ENCODE data around the gene SNAP25. TPM values are rescaled to one million over a fixed set of nuclear protein-coding genes. Genes with fewer than 3 reads are reported as not detected.

Gene SNAP25
- total and polyA plus RNA-seq, 2 donors: 0.42 to 2.0 TPM

- DNase-seq (ENCODE audit: low read depth in 6 of 9, low spot score in 9 of 9): no peak
- Histone ChIP-seq H3K27me3 (ENCODE audit: control insufficient read depth in 2 of 2, insufficient read depth in 1 of 2, low read length in 1 of 2) (no peaks in the 10 kb centered on the region), H3K9me3 (ENCODE audit: control insufficient read depth in 2 of 2, insufficient read depth in 1 of 2, low read length in 1 of 2) (no peaks in the 10 kb centered on the region), H3K4me3 (ENCODE audit: low read length in 2 of 2) (no peak overlapping the region), H3K4me1 (ENCODE audit: control insufficient read depth in 2 of 2, insufficient read depth in 2 of 2, low read length in 2 of 2) (no peaks in the 10 kb centered on the region), H3K36me3 (ENCODE audit: control insufficient read depth in 2 of 2, insufficient read depth in 2 of 2, low read length in 1 of 2) (no peaks in the 10 kb centered on the region), H3K27ac (ENCODE audit: low read depth in 1 of 2, low read length in 1 of 2) (no peak overlapping the region)
- 95% methylated on average over 10 of the region's 10 CpGs for WGBS
These were observed 53.0 kb downstream of the SNAP25 start for GRCh38 chr20:10271494-10272219.

GRCh38 chr20:10276878-10277580 lies 58.4 kb downstream of the SNAP25 start:
- no peak overlapping the region for H3K27ac ChIP-seq (ENCODE audit: low read depth in 1 of 2, low read length in 1 of 2)
- H3K4me1 ChIP-seq (ENCODE audit: control insufficient read depth in 2 of 2, insufficient read depth in 2 of 2, low read length in 2 of 2): no peaks in the 10 kb centered on the region
- H3K27me3 ChIP-seq (ENCODE audit: control insufficient read depth in 2 of 2, insufficient read depth in 1 of 2, low read length in 1 of 2): no peaks in the 10 kb centered on the region
- no peaks in the 10 kb centered on the region for H3K9me3 ChIP-seq (ENCODE audit: control insufficient read depth in 2 of 2, insufficient read depth in 1 of 2, low read length in 1 of 2)
- H3K36me3 ChIP-seq (ENCODE audit: control insufficient read depth in 2 of 2, insufficient read depth in 2 of 2, low read length in 1 of 2): no peaks in the 10 kb centered on the region
- H3K4me3 ChIP-seq (ENCODE audit: low read length in 2 of 2): no peak overlapping the region
- WGBS: 93% methylated on average over 6 of the region's 6 CpGs
- DNase-seq (ENCODE audit: low read depth in 6 of 9, low spot score in 9 of 9): no peak

GRCh38 chr20:10277616-10278015 lies 59.0 kb downstream of the SNAP25 start:
- DNase-seq (ENCODE audit: low read depth in 6 of 9, low spot score in 9 of 9): no peak
- H3K4me3 ChIP-seq (ENCODE audit: low read length in 2 of 2): no peak overlapping the region
- no peaks in the 10 kb centered on the region for H3K27me3 ChIP-seq (ENCODE audit: control insufficient read depth in 2 of 2, insufficient read depth in 1 of 2, low read length in 1 of 2)
- no peaks in the 10 kb centered on the region for H3K36me3 ChIP-seq (ENCODE audit: control insufficient read depth in 2 of 2, insufficient read depth in 2 of 2, low read length in 1 of 2)
- H3K27ac ChIP-seq (ENCODE audit: low read depth in 1 of 2, low read length in 1 of 2): no peak overlapping the region
- WGBS: 85% methylated on average over 4 of the region's 4 CpGs
- H3K9me3 ChIP-seq (ENCODE audit: control insufficient read depth in 2 of 2, insufficient read depth in 1 of 2, low read length in 1 of 2): no peaks in the 10 kb centered on the region
- no peaks in the 10 kb centered on the region for H3K4me1 ChIP-seq (ENCODE audit: control insufficient read depth in 2 of 2, insufficient read depth in 2 of 2, low read length in 2 of 2)

GRCh38 chr20:10278412-10278811 lies 59.8 kb downstream of the SNAP25 start:
- Histone ChIP-seq H3K36me3 (ENCODE audit: control insufficient read depth in 2 of 2, insufficient read depth in 2 of 2, low read length in 1 of 2) (no peaks in the 10 kb centered on the region), H3K4me1 (ENCODE audit: control insufficient read depth in 2 of 2, insufficient read depth in 2 of 2, low read length in 2 of 2) (no peaks in the 10 kb centered on the region), H3K27me3 (ENCODE audit: control insufficient read depth in 2 of 2, insufficient read depth in 1 of 2, low read length in 1 of 2) (no peaks in the 10 kb centered on the region), H3K9me3 (ENCODE audit: control insufficient read depth in 2 of 2, insufficient read depth in 1 of 2, low read length in 1 of 2) (no peaks in the 10 kb centered on the region), H3K27ac (ENCODE audit: low read depth in 1 of 2, low read length in 1 of 2) (no peak overlapping the region), H3K4me3 (ENCODE audit: low read length in 2 of 2) (no peak overlapping the region)
- WGBS: 95% methylated on average over 4 of the region's 4 CpGs
- no peak for DNase-seq (ENCODE audit: low read depth in 6 of 9, low spot score in 9 of 9)

GRCh38 chr20:10280018-10280908 lies 61.6 kb downstream of the SNAP25 start:
- no peak for DNase-seq (ENCODE audit: low read depth in 6 of 9, low spot score in 9 of 9)
- Histone ChIP-seq H3K4me1 (ENCODE audit: control insufficient read depth in 2 of 2, insufficient read depth in 2 of 2, low read length in 2 of 2) (no peaks in the 10 kb centered on the region), H3K27me3 (ENCODE audit: control insufficient read depth in 2 of 2, insufficient read depth in 1 of 2, low read length in 1 of 2) (no peaks in the 10 kb centered on the region), H3K4me3 (ENCODE audit: low read length in 2 of 2) (no peak overlapping the region), H3K36me3 (ENCODE audit: control insufficient read depth in 2 of 2, insufficient read depth in 2 of 2, low read length in 1 of 2) (no peaks in the 10 kb centered on the region), H3K9me3 (ENCODE audit: control insufficient read depth in 2 of 2, insufficient read depth in 1 of 2, low read length in 1 of 2) (no peaks in the 10 kb centered on the region), H3K27ac (ENCODE audit: low read depth in 1 of 2, low read length in 1 of 2) (no peak overlapping the region)
- 91% methylated on average over 5 of the region's 5 CpGs for WGBS

- Histone ChIP-seq H3K4me3 (ENCODE audit: low read length in 2 of 2) (no peak overlapping the region), H3K4me1 (ENCODE audit: control insufficient read depth in 2 of 2, insufficient read depth in 2 of 2, low read length in 2 of 2) (no peaks in the 10 kb centered on the region), H3K36me3 (ENCODE audit: control insufficient read depth in 2 of 2, insufficient read depth in 2 of 2, low read length in 1 of 2) (no peaks in the 10 kb centered on the region), H3K27ac (ENCODE audit: low read depth in 1 of 2, low read length in 1 of 2) (no peak overlapping the region), H3K27me3 (ENCODE audit: control insufficient read depth in 2 of 2, insufficient read depth in 1 of 2, low read length in 1 of 2) (no peaks in the 10 kb centered on the region), H3K9me3 (ENCODE audit: control insufficient read depth in 2 of 2, insufficient read depth in 1 of 2, low read length in 1 of 2) (no peaks in the 10 kb centered on the region)
- 94% methylated on average over 2 of the region's 2 CpGs for WGBS
- no peak for DNase-seq (ENCODE audit: low read depth in 6 of 9, low spot score in 9 of 9)
These were observed 63.3 kb downstream of the SNAP25 start for GRCh38 chr20:10281911-10282310.

GRCh38 chr20:10282979-10283456 lies 64.4 kb downstream of the SNAP25 start:
- Histone ChIP-seq H3K4me1 (ENCODE audit: control insufficient read depth in 2 of 2, insufficient read depth in 2 of 2, low read length in 2 of 2) (no peaks in the 10 kb centered on the region), H3K4me3 (ENCODE audit: low read length in 2 of 2) (no peak overlapping the region), H3K36me3 (ENCODE audit: control insufficient read depth in 2 of 2, insufficient read depth in 2 of 2, low read length in 1 of 2) (no peaks in the 10 kb centered on the region), H3K27ac (ENCODE audit: low read depth in 1 of 2, low read length in 1 of 2) (no peak overlapping the region), H3K9me3 (ENCODE audit: control insufficient read depth in 2 of 2, insufficient read depth in 1 of 2, low read length in 1 of 2) (no peaks in the 10 kb centered on the region), H3K27me3 (ENCODE audit: control insufficient read depth in 2 of 2, insufficient read depth in 1 of 2, low read length in 1 of 2) (no peaks in the 10 kb centered on the region)
- DNase-seq (ENCODE audit: low read depth in 6 of 9, low spot score in 9 of 9): no peak
- 90% methylated on average over 4 of the region's 4 CpGs for WGBS

- 96% methylated on average over 4 of the region's 4 CpGs for WGBS
- H3K36me3 ChIP-seq (ENCODE audit: control insufficient read depth in 2 of 2, insufficient read depth in 2 of 2, low read length in 1 of 2): no peaks in the 10 kb centered on the region
- H3K9me3 ChIP-seq (ENCODE audit: control insufficient read depth in 2 of 2, insufficient read depth in 1 of 2, low read length in 1 of 2): no peaks in the 10 kb centered on the region
- H3K4me1 ChIP-seq (ENCODE audit: control insufficient read depth in 2 of 2, insufficient read depth in 2 of 2, low read length in 2 of 2): no peaks in the 10 kb centered on the region
- H3K4me3 ChIP-seq (ENCODE audit: low read length in 2 of 2): no peak overlapping the region
- no peak for DNase-seq (ENCODE audit: low read depth in 6 of 9, low spot score in 9 of 9)
- H3K27ac ChIP-seq (ENCODE audit: low read depth in 1 of 2, low read length in 1 of 2): no peak overlapping the region
- no peaks in the 10 kb centered on the region for H3K27me3 ChIP-seq (ENCODE audit: control insufficient read depth in 2 of 2, insufficient read depth in 1 of 2, low read length in 1 of 2)
These were observed 67.7 kb downstream of the SNAP25 start for GRCh38 chr20:10286356-10286755.

- Histone ChIP-seq H3K9me3 (ENCODE audit: control insufficient read depth in 2 of 2, insufficient read depth in 1 of 2, low read length in 1 of 2) (no peaks in the 10 kb centered on the region), H3K36me3 (ENCODE audit: control insufficient read depth in 2 of 2, insufficient read depth in 2 of 2, low read length in 1 of 2) (no peaks in the 10 kb centered on the region), H3K4me1 (ENCODE audit: control insufficient read depth in 2 of 2, insufficient read depth in 2 of 2, low read length in 2 of 2) (no peaks in the 10 kb centered on the region), H3K4me3 (ENCODE audit: low read length in 2 of 2) (no peak overlapping the region), H3K27ac (ENCODE audit: low read depth in 1 of 2, low read length in 1 of 2) (no peak overlapping the region), H3K27me3 (ENCODE audit: control insufficient read depth in 2 of 2, insufficient read depth in 1 of 2, low read length in 1 of 2) (no peaks in the 10 kb centered on the region)
- 97% methylated on average over 5 of the region's 5 CpGs for WGBS
- DNase-seq (ENCODE audit: low read depth in 6 of 9, low spot score in 9 of 9): no peak
These were observed 69.8 kb downstream of the SNAP25 start for GRCh38 chr20:10288421-10288820.
